COR-L47 (cell line): ENCODE measurements around the gene OR2T33.
"Not testable (repeated sequence)": the region's sequence is repeated elsewhere in the genome, so short reads cannot be mapped to it uniquely, and the experiment has no call there.

ENCODE experiments used
- DNase-seq: peaks from one replicate; lab custom pipeline; 2025; lab: John Stamatoyannopoulos, UW

The OR2T33 gene

GRCh38 chr1:248277876-248278275 is at the start of gene OR2T33:
OR2T33 (minus strand) TSS chr1:248277976; CDS start chr1:248273814, 4,162 bp downstream.
- no peak for DNase-seq

- no peak for DNase-seq
Observed at GRCh38 chr1:248324468-248324867, 46.7 kb upstream of the OR2T33 start, which contains the start of gene OR2M7. OR2M7 (minus strand) TSS chr1:248324568; CDS start chr1:248324568, 0 bp downstream.

GRCh38 chr1:248316796-248317195 is 39.0 kb upstream of the OR2T33 start:
- no peak for DNase-seq

- DNase-seq = not testable (repeated sequence)
Observed at GRCh38 chr1:248306740-248307139, 29.0 kb upstream of the OR2T33 start.

- DNase-seq = no peak
Observed at GRCh38 chr1:248306103-248306502, 28.3 kb upstream of the OR2T33 start.

- DNase-seq = not testable (repeated sequence)
Observed at GRCh38 chr1:248305672-248306071, 27.9 kb upstream of the OR2T33 start.

- DNase-seq = no peak
Observed at GRCh38 chr1:248303324-248303723, 25.5 kb upstream of the OR2T33 start, which contains the start of gene OR2T12. OR2T12 (minus strand) TSS chr1:248303424; CDS start chr1:248295578, 7,846 bp downstream.

GRCh38 chr1:248288391-248288790 is 10.6 kb upstream of the OR2T33 start:
- DNase-seq = no peak

GRCh38 chr1:248273225-248273624 is 4.6 kb downstream of the OR2T33 start:
- not testable (repeated sequence) for DNase-seq

GRCh38 chr1:248268178-248268577 is 9.6 kb downstream of the OR2T33 start:
- no peak for DNase-seq

- not testable (repeated sequence) for DNase-seq
Observed at GRCh38 chr1:248259309-248259708, 18.5 kb downstream of the OR2T33 start.

GRCh38 chr1:248243204-248243603 is 34.6 kb downstream of the OR2T33 start:
- no peak for DNase-seq

GRCh38 chr1:248239478-248239877 is 38.3 kb downstream of the OR2T33 start:
- DNase-seq = no peak

- no peak for DNase-seq
Observed at GRCh38 chr1:248231117-248231516, 46.7 kb downstream of the OR2T33 start, which contains the start of gene OR2M4. OR2M4 (plus strand) TSS chr1:248231417; CDS start chr1:248238929, 7,512 bp downstream.

GRCh38 chr1:248229360-248229908 is 48.3 kb downstream of the OR2T33 start:
- no peak for DNase-seq

GRCh38 chr1:248225537-248225936 is 52.2 kb downstream of the OR2T33 start:
- no peak for DNase-seq
